SK-N-SH treated with all-trans-retinoic acid at 6 μM for 48 hours (cell line): Measurements from ENCODE around the gene ADM.
A peak's percentile ranks its signal among the peaks of the same experiment; 100 is the strongest.

Experiments used
- ATAC-seq: fragments of 200-7000 bp; cut with Tn5 transposase; 3 replicates; pipeline ENCODE4 v1.9.1; 2020; ENCODE audit warnings: mild to moderate bottlenecking, moderate library complexity
- BACH2 ChIP-seq: fragments of 250-450 bp; sonication (Bioruptor Pico); IDR thresholded peaks from 2 replicates; pipeline ENCODE4 v1.9.0; 2021; ENCODE audit warnings: mild to moderate bottlenecking, borderline replicate concordance
- CREB5 ChIP-seq: fragments of 250-450 bp; sonication (Bioruptor Pico); IDR thresholded peaks from 2 replicates; pipeline ENCODE4 v1.5.1; 2020; ENCODE audit warnings: low read depth, mild to moderate bottlenecking, moderate library complexity
- CSDC2 ChIP-seq: fragments of 250-450 bp; sonication (Bioruptor Pico); IDR thresholded peaks from 2 replicates; pipeline ENCODE4 v1.5.0; 2020; ENCODE audit warnings: mild to moderate bottlenecking, moderate library complexity
- CSRNP3 ChIP-seq: fragments of 250-450 bp; sonication (Bioruptor Pico); IDR thresholded peaks from 2 replicates; pipeline ENCODE4 v1.5.1; 2021; ENCODE audit warnings: mild to moderate bottlenecking, moderate library complexity
- ISL1 ChIP-seq: fragments of 250-450 bp; sonication (Bioruptor Pico); IDR thresholded peaks from 2 replicates; pipeline ENCODE4 v2.1.2; 2022; ENCODE audit warnings: mild to moderate bottlenecking, moderate library complexity
- OSR1 ChIP-seq: fragments of 250-450 bp; sonication (Bioruptor Pico); IDR thresholded peaks from 2 replicates; pipeline ENCODE4 v1.8.0; 2022; ENCODE audit warnings: moderate library complexity, mild to moderate bottlenecking, inconsistent platforms
- PATZ1 ChIP-seq: fragments of 250-450 bp; sonication (Bioruptor Pico); IDR thresholded peaks from 2 replicates; pipeline ENCODE4 v1.8.0; 2020; ENCODE audit warnings: mild to moderate bottlenecking, moderate library complexity, borderline replicate concordance
- POU6F1 ChIP-seq: fragments of 250-450 bp; sonication (Bioruptor Pico); IDR thresholded peaks from 2 replicates; pipeline ENCODE4 v1.8.0; 2021; ENCODE audit warnings: low read depth, mild to moderate bottlenecking, moderate library complexity, borderline replicate concordance
- PPARA ChIP-seq: fragments of 250-450 bp; sonication (Bioruptor Pico); IDR thresholded peaks from 2 replicates; pipeline ENCODE4 v1.5.0; 2020; ENCODE audit warnings: mild to moderate bottlenecking, borderline replicate concordance
- RARB ChIP-seq: fragments of 250-450 bp; sonication (Bioruptor Pico); IDR thresholded peaks from 2 replicates; pipeline ENCODE4 v1.8.0; 2021; ENCODE audit warnings: mild to moderate bottlenecking, moderate library complexity
- SNAI2 ChIP-seq: fragments of 250-450 bp; sonication (Bioruptor Pico); IDR thresholded peaks from 2 replicates; pipeline ENCODE4 v1.5.0; 2020; ENCODE audit warnings: mild to moderate bottlenecking, moderate library complexity
- TCF4 ChIP-seq: fragments of 250-450 bp; sonication (Bioruptor Pico); IDR thresholded peaks from 2 replicates; pipeline ENCODE4 v1.8.0; 2021; ENCODE audit warnings: mild to moderate bottlenecking, moderate library complexity, borderline replicate concordance
- TOX ChIP-seq: fragments of 250-450 bp; sonication (Bioruptor Pico); IDR thresholded peaks from 2 replicates; pipeline ENCODE4 v1.8.0; 2021; ENCODE audit warnings: mild to moderate bottlenecking, moderate library complexity, borderline replicate concordance
- TSHZ2 ChIP-seq: fragments of 250-450 bp; sonication (Bioruptor Pico); IDR thresholded peaks from 2 replicates; pipeline ENCODE4 v1.5.0; 2020; ENCODE audit warnings: mild to moderate bottlenecking, moderate library complexity
- ZFP3 ChIP-seq: fragments of 250-450 bp; sonication (Bioruptor Pico); IDR thresholded peaks from 2 replicates; pipeline ENCODE4 v1.5.0; 2020; ENCODE audit warnings: mild to moderate bottlenecking, moderate library complexity
- ZFP30 ChIP-seq: fragments of 450-650 bp; formaldehyde crosslinking; IDR thresholded peaks from 2 replicates; pipeline ENCODE4 v1.5.0; 2022; ENCODE audit warnings: mild to moderate bottlenecking, moderate library complexity
- ZNF70 ChIP-seq: fragments of 450-650 bp; formaldehyde crosslinking; IDR thresholded peaks from 2 replicates; pipeline ENCODE4 v1.5.0; 2020; ENCODE audit warnings: mild to moderate bottlenecking, moderate library complexity

The ADM gene

GRCh38 chr11:10301656-10302358 lies 3.1 kb upstream of the ADM start:
- no peak for ATAC-seq
- no peak for TF ChIP-seq CSDC2 (CRISPR knock-in tag)
- no peak for TF ChIP-seq SNAI2 (CRISPR knock-in tag)
- no peak for TF ChIP-seq CSRNP3 (CRISPR knock-in tag)
- TF ChIP-seq ZFP30 (CRISPR knock-in tag), result no peak
- TF ChIP-seq ISL1, result no peak
- no peak for TF ChIP-seq RARB (CRISPR knock-in tag)
- TF ChIP-seq ZNF70 (CRISPR knock-in tag), result no peak
- no peak for TF ChIP-seq PATZ1 (CRISPR knock-in tag)
- TF ChIP-seq POU6F1 (CRISPR knock-in tag), result no peak
- TF ChIP-seq TOX (CRISPR knock-in tag), result no peak
- TF ChIP-seq BACH2 (CRISPR knock-in tag), result no peak
- TF ChIP-seq CREB5 (CRISPR knock-in tag), result no peak
- TF ChIP-seq PPARA (CRISPR knock-in tag), result no peak
- TF ChIP-seq TSHZ2, result no peak
- no peak for TF ChIP-seq ZFP3
- no peak for TF ChIP-seq TCF4 (CRISPR knock-in tag)
- TF ChIP-seq, all 23 proteins: peak for 0

GRCh38 chr11:10302359-10302743 lies 2.5 kb upstream of the ADM start:
- peak; percentile 9 for ATAC-seq
- no peak for TF ChIP-seq CSRNP3 (CRISPR knock-in tag)
- TF ChIP-seq ZFP30 (CRISPR knock-in tag), result no peak
- TF ChIP-seq OSR1 (CRISPR knock-in tag), result no peak
- TF ChIP-seq CSDC2 (CRISPR knock-in tag), result no peak
- TF ChIP-seq PPARA (CRISPR knock-in tag), result no peak
- no peak for TF ChIP-seq PATZ1 (CRISPR knock-in tag)
- no peak for TF ChIP-seq POU6F1 (CRISPR knock-in tag)
- TF ChIP-seq TCF4 (CRISPR knock-in tag), result no peak
